IPS DF 4.7 (cell line): ENCODE data around the gene ZC3H7A.

Experiments used
- DNase-seq: peaks from one replicate; pipeline ENCODE4 v3.0.0-alpha.2; 2013; ENCODE audit warnings: low spot score; ENCODE audit errors: extremely low read depth

The ZC3H7A gene

DNA sequence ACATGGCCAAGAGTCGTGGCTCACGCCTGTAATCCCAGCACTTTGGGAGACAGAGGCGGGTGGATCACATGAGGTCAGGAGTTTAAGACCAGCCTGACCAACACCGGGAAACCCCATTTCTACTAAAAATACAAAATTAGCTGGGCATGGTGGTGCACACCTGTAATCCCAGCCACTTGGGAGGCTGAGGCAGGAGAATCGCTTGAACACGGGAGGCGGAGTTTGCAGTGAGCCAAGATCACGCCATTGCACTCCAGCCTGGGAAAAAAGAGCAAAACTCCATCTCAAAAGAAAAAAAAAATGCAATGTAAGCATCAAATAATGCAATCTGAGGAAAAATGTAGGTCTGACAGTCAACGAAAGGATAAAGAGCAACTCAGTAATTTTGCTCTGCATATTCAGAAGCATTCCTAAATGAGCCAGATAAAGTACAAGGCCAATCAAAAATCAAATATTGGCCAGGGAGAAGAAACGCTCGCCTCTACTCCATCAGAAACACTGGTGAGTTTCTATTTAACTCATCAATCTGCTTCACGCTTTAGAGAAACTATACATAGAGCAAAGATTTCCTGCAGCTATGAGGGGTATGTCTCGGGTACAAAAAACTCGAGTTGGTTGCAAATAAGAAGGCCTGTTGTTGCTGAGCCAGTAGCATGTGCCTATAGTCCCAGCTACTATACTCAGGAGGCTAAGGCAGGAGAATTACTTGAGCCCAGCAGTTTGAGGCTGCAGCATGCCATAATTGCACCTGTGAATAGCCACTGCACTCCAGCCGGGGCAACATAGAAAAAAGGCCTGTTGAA is 58.1 kb downstream of the ZC3H7A start:
- no peak for DNase-seq

DNA sequence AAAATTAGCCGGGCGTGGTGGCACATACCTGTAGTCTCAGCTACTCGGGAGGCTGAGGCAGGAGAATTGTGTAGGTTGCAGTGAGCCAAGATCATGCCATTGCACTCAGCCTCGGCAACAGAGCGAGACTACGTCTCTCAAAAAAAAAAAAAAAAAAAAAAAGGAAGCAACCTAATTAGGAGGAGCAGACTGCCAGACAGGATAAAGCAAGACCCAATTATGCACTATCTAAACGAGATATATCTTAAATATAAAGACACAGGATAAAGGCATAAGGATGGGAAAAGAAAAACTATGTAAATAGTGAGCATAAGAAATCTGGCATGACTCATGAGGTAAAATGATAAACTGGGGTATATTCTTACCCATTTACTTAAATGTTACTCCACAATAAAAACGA is 59.3 kb downstream of the ZC3H7A start:
- DNase-seq, result no peak

DNA sequence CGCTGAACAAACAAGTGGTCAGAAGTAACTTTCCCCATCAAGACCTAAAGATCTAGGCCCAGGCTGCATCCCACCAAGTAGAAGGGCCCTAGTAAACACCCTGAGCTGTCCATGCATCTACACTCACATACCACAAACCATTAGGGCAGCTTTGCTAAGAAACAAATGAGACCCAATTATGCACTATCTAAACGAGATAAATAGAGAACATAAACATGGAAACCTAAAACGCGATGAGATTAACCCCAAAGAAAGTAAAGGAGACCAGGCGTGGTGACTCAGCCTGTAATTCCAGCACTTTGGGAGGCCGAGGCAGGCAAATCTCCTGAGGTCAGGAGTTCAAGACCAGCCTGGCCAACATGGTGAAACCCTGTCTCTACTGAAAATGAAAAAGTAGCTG is 60.2 kb downstream of the ZC3H7A start:
- no peak for DNase-seq

DNA sequence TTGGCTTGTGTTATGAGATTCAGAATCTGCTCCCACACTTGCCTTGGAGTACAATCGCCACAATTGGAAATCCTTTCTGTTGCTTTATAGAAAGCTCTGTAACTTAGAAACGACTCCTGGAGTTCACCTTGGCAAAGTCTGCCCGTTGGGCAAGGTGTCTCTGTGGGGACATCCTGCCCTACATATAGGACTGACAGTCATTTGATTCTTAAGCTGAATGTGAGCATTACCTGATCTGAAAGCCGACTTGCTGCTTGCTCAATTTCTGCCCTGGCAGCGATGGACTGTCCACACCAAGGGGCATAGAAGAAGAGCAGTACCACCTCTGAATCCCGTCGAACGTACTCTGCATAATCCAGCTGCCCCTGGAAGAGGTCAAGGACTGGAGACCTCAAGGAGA is 61.3 kb downstream of the ZC3H7A start:
- DNase-seq, result no peak

DNA sequence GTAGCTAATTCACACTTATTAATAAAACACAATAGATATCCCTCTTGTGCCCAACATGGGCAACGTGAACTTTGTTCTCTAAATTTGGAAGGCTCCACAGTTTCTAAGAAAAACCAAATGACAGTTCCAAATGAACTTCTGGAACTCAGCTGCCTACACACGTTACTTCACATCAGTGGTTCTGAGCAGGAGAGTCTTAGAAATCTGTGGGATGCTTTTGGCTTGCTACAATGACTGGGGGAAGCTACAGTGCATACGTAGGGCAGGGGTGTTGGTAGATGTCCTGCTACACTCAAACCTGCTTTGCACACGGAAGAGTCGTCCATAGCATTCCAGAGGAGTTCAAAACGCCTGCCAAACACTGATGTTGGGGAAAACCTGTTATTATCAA is 62.4 kb downstream of the ZC3H7A start:
- DNase-seq, result no peak

DNA sequence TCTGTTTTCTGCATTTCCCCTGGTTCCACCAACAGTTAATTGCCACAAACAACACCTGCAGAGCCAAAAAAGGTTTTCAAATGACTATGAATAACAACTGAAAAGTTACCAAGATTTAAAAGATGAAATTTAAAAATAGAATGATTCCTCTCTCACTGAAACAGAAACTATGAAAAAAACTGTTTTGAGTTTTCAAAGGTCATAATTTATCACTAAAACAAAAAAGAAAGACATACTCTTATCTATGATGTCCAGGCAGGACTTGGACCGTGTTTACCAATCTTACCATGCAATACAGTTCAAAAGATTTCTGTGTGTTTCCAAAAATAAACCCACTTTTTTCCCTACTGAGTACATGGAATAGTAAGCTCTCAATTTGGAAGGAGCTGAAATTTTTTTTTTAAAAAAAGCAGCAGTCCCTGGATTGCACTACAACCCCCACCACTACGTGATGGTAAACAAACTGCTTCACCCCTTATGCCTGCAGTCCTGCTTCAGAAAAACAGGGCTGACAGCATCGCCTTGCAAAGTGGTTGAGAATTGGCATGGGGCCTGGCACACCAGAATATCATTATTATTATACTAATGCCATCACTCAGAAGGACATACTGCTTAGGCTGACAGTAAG is 62.9 kb downstream of the ZC3H7A start:
- DNase-seq, result no peak

DNA sequence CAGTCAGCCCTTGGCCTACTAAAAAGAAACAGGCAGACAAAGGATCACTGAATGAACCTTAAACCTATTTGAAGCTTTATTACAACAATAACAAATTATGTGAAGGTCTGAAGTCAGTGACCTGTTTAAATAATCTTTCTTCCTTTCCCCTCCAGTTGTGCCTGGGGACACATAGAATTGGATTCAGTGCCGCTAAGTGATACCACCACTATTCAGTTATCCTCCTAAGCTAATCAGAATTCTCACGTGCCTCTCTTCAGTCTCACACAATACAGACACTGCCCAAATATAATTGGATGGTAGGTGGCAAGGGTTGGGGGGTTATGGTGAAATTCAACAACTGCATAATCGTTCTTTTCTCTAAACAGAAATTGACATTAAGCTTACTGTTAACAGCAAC is 65.8 kb downstream of the ZC3H7A start:
- DNase-seq, result no peak

DNA sequence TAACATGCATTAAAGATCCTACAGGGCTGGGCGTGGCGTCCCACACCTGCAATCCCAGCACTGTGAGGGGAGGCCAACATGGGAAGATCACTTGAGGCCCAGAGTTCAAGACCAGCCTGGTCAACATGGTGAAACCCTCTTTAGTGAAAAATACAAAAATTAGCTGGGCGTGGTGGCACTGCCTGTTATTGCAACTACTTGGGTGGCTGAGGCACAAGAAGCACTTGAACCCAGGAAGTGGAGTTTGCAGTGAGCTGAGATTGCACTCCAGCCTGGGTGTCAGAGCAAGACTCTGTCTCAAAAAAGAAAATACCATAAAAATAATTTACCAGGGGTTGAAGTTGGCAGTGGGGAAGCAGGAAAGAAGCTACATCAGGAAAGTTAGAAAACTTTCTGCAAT is 67.3 kb downstream of the ZC3H7A start:
- no peak for DNase-seq

DNA sequence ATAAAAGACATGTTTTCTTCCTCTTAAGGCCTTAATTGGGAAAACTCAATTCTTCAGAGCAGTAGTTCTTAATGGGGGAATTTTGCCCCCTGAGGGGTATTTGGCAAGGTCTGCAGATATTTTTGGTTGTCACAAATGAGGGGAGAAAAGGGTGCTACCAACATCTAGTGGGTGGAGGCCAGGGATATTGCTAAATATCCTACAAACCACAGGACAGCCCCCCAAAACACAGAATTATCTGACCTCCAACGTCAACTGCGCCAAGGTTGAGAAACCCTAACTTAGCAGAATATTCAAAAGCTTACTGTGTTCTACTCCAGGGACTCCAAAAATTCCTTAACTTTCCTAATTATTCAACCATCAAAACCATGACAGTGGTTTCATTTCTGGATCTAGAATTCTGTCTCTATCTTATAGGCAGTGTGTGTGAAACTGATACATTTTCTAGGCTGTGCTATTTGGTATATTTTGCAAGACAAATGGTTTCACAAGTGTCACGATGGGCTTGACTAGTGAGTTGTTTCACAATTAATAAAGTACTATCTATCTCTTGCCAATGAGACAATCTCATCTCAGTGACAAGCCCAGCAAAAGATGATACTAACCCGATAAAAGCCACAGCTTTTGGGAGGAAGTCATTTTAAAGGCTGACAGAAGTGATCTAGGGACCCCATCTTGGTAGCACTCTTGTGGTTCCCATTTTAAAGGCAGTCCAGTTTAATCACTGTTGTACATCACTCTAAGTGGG is 69.1 kb downstream of the ZC3H7A start:
- no peak for DNase-seq

DNA sequence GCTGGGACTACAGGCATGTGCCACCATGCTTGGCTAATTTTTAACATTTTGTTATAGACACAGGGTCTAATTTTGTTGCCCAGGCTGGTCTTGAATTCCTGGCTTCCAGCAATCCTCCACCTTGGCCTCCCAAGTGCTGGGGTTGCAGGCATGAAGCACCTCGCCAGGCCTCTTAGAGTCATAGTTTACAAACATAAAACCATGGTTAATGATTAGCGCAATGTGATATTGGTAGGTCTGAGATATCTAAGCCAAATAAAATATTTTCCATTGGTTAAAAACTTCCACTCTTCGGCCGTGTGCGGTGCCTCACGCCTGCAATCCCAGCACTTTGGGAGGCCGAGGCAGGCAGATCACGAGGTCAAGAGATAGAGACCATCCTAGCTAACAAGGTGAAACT is 71.0 kb downstream of the ZC3H7A start:
- no peak for DNase-seq

DNA sequence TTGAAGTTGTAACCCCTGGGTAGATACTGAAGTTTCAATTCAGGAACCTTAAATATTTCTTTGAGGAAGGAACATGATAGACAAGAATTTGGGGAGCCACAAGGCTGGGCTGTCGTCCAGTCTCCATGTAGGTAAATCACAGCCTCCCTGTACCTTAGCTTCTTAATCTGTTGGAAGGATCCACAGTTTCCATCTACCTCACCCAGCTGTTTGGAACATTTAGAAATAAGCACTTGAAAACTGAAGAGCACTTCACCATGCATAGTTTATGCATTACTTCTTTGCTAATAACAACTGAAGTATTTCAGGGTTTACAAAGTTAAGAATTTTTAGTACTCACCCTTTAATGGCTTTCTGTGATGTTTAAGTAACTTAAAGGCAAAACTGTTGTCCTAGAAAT is 71.6 kb downstream of the ZC3H7A start:
- DNase-seq, result no peak

DNA sequence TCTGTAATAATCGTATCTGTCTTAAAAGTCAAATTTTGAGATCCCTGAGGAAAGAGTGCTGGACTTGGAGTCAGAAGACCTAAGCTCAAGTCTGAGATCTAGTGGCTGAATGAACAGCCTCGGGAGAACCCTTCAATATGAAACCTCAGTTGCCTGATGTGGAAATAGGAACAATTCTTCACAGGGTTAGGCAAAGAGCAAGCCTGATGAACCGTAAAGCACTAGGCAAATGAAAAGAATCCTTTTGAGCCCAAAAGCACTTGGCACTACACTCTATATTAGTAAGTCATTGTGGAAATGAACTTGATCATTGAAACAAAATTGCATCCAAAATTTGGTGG is 74.6 kb downstream of the ZC3H7A start:
- no peak for DNase-seq

DNA sequence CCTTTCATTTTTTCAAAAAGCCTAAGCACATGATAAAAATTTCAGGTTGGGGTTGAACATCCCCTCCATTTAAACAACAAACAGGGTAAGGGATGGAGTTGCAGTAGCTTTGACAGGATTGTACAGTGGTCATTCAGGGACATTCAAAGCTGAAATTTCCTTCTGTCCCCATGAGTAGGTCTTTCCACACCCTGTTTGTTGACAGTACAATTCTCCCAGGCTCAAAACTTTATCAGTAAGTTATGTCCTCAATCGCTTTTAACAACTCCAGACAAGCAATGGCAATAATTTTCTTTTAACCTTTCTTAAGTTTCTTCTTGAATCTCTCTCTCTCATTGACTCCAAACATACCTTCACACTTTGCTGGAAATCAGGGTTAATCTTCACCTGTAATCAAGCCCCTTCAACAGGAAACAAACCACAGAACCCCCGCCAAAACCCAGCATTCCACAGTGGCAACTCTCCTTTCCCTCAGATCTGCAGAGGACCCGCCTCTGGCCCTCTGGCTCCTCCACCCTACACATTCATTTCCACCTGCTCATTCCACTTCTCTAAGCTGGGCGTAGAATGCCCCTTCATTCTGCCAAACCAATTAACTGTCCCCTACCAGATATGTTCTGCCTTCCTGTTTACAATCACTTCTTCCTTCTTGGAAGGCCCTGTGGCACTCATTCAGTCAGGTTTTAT is 75.1 kb downstream of the ZC3H7A start:
- DNase-seq, result no peak

DNA sequence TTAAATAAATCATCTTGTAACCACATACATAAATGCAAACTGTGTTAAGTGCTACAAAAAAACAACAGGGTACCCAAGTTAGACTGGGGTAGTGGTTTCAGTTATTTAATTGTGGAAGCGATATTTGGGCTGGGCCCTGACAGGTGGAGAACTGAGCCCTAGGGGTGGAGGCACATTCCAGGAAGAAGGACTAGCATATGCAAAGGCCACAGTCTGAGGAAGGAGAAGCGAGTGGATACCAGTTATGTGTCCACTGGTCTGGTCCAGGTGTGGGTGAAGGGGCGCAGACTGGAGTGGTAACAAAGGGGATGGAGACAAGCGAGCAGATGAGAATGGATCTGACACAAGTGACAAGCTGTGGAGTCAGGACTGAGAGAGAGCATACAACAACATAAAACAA is 77.3 kb downstream of the ZC3H7A start:
- no peak for DNase-seq

DNA sequence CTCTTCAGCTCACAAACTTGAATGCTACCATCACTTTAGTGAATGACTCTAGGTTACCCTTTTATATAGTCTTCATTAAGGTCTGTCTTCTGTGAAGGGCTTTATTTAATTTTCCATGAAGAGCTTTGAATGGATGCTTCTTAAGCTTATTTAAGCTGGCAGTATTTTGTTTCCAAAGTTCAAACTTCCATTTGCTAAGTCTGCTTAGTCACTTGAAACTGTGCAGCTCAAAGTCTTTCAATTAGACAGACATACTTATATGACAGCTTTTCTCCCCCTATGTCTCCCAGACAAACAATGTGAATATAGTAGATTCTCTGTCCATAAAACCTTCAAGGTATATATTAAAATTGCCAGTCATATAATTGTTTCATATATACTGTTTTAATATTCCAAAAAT is 77.9 kb downstream of the ZC3H7A start:
- DNase-seq, result no peak

DNA sequence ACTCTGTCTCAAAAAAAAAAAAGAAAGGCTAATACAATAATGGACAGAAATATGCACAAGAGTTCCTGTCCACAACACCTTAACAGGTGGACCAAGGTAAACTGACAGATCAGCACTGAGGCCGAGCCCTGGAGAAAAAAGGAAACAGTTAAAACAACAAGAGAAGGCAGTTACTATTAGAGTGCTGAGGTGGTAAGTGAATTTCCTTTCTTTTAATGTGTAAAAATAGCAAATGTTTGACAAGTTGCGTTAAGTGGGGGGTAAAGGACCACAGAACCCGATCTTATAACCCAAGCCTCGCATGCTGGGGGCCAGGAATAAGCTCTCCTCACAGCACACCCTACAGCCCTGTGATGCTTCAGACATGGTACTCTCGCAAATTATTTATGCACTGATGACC is 79.2 kb downstream of the ZC3H7A start:
- DNase-seq, result no peak

DNA sequence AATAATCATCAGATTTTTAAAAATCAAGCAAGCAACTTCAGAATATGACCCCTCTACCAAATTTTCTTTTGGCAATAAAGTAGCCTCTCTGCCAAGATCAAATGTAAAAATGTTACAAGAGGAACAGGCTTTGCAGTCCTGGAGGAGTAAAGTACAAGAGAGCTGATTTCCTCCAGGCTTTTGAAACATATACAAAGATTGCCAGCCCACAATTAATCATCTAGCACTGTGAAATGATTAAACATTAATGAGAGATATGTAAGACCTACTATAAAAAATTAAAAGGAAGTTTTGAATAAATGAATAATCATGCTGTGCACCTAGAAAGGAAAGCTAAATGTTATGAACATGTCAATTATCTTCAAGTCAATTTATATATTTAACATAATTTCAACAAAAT is 80.7 kb downstream of the ZC3H7A start:
- no peak for DNase-seq

DNA sequence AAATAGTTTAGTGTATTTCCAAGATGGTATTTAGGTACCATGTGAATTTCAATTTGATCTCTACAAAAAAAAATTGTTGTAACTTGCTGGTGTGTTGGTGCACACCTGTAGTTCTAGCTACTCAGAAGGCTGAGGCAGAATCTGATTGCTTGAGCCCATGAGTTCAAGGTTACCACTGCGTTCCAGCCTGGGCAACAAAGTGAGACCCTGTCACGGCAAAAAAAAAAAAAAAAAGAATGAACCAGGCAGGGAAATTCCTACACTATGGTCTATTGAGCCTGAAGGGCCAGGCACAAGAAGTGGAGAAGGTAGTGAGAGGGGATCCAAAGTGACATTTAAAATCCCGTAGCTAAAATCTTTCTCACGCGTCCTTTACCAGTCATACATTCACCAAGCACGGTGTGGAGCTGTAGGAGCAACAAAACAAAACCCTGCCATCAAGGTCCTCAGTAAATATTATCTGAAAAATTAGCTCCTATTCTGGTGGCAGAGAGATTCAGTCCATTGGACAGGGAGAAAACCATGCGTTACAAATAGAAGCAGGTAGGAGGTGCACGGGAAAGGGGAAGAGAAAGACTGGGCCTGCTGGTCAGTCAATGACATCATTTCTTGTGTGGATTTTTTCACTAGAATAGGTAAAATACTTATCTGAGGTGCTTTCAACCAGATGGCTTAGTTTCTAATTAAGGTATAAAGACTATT is 81.7 kb downstream of the ZC3H7A start:
- DNase-seq, result no peak

DNA sequence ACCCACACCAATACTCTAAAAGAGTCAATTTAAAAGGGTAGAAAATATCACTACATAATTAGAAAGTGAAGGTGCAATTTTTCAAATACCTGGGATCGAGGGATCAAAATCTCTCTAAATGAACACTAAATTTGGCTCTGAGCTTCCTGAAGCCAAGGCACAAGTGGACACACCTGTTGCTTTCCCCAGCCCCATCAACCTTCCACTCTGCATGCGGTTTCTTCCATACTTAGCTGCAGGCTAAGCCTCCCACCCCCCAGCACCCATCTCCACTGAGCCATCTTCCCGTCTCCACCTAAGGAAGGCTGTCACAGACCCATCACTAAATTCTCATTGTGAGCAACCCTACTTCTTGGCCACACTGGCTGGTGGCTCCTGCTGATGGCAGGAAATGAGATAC is 84.9 kb downstream of the ZC3H7A start:
- no peak for DNase-seq

DNA sequence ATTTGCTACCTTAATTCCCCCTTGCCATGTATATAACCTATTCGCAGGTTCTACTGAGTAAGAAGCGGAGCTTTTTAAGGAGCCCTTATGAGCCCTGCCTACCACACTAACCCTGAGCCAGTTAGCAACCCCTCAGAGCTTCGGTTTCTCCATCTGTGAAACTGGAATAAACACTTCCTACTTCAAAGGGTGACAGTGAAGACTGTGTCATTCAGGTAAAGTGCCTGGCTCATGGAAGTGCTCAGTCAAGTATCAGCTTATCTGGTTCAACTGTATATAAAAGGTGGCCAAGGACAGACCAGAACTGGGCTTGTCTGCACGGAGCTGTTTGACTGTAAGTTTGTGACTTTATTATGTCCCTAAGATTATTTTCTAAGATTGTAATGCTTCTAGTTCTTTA is 85.4 kb downstream of the ZC3H7A start:
- DNase-seq, result no peak

DNA sequence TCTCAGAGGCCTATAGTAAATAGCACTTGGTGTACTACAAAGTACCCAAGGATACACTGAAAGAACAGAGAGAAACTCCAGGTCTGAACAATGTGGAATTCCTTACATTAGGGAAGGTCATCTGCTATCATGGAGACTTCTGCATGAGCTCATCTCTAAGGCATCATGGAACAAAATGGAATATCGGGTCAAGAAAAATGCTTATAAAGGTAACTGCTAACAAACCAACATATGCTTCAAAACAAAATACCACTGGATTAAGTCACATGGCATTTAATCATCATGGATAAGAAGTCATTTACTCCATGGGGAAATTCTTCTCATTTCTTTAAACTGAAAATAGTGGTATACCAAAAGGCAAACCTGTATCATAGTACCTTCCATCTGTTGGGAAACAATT is 88.6 kb downstream of the ZC3H7A start:
- DNase-seq, result no peak
